ENCODE measurements around the gene FKBP10. TPM values are rescaled to one million over a fixed set of nuclear protein-coding genes. Genes with fewer than 3 reads are reported as not detected.

The FKBP10 gene
- total and polyA plus RNA-seq, 9 of the 15 experiments (the other 6 are each of a cell fraction or from before 2014, with no cell fraction given): 0.03 to 3.0 (median 1.4) TPM; not detected in 1

- Histone ChIP-seq H3K9me1 (ENCODE audit: control insufficient read depth, insufficient read depth, low read length) (peaks cover 7% of the 10 kb centered on the region), H3K79me2 (ENCODE audit: control insufficient read depth, insufficient read depth, low read length) (peaks cover 48% of the 10 kb centered on the region), H3K9me3 (replicated peaks; ENCODE audit: control insufficient read depth, insufficient read depth, low read depth, low read length) (no peaks in the 10 kb centered on the region), H3K4me1 (replicated peaks in 1 of 2; ENCODE audit: control insufficient read depth in 2 of 2, insufficient read depth in 2 of 2, low read length in 2 of 2) (peaks cover 31 to 45% of the 10 kb centered on the region in 2 experiments), H4K20me1 (replicated peaks; ENCODE audit: control insufficient read depth, insufficient read depth, low read length) (peaks cover 9% of the 10 kb centered on the region), H3K27ac (ENCODE audit: extremely low read depth, low read depth, low read length) (peak within 1 kb of the TSS; percentile 89), H3K9ac (ENCODE audit: insufficient read depth in 1 of 2, low read depth in 2 of 2, low read length in 2 of 2) (peak within 1 kb of the TSS; percentile 80 to 96), H3K27me3 (ENCODE audit: control insufficient read depth in 2 of 2, insufficient read depth in 2 of 2, low read length in 2 of 2) (no peaks in the 10 kb centered on the region), H3K4me2 (ENCODE audit: insufficient read depth, low read length) (peak within 1 kb of the TSS; percentile 97), H2AFZ (ENCODE audit: low read depth, low read length) (peak within 1 kb of the TSS; percentile 78), H3K4me3 (peak within 1 kb of the TSS; percentile 59), H3K36me3 (ENCODE audit: control insufficient read depth, insufficient read depth, low read length) (peaks cover 15% of the 10 kb centered on the region; the same call in 1 of the 3 replicates)
- ChIA-PET POLR2A (interaction anchor here (0.6 to 3.7 kb wide), 26 partner anchors 8 to 566 kb away, joined by 3 to 30 read pairs (median 4); partner anchors contain the start of genes ACLY, KLHL11, ODAD4 and P3H4), CTCF (ENCODE audit: low intra/inter-chr PET ratio) (interaction anchor here (0.7 kb wide), 1 partner anchor 15 kb away, joined by 4 read pairs; no protein-coding TSS in a partner anchor)
- in situ Hi-C loops (cut with MboI) (no loop called here), intact Hi-C loops (cut with micrococcal nuclease) (loop anchor here (2.0 kb wide), 1 partner anchor 78 kb away; the partner anchor contains the start of gene KLHL11)
- BruUV-seq (replicated peaks): no TSS peak
- WGBS (ENCODE audit: insufficient coverage, low coverage, missing lambda C conversion rate): 1% methylated on average over 64 of the region's 79 CpGs
- peak; percentile 100 for FAIRE-seq
- DNase-seq (ENCODE audit: extremely low read depth in 1 of 4, low spot score in 3 of 4): peak; percentile 98 to 99 (median 98)
- peak; percentile 93 for ATAC-seq
- TF ChIP-seq SIRT6 (IDR thresholded peaks at IDR 0.05; ENCODE audit: low read depth, low read length) (no peak), PCBP2 (IDR thresholded peaks at IDR 0.05; ENCODE audit: low read depth, low read length, poor library complexity, severe bottlenecking) (peak; percentile 40), TEAD1 (CRISPR knock-in tag; IDR thresholded peaks at IDR 0.05) (peak in 1 of 2 experiments; percentile 27; a peak in 1 of 4 replicates), ZBTB9 (CRISPR knock-in tag; IDR thresholded peaks at IDR 0.05) (no peak), C11orf30 (IDR thresholded peaks at IDR 0.05; ENCODE audit: low read depth) (no peak), PHF8 (IDR thresholded peaks at IDR 0.05; ENCODE audit: borderline replicate concordance, low read length) (peak; percentile 64; the same call in 1 of the 2 replicates), ETV1 (tag; conservative IDR thresholded peaks at IDR 0.05; ENCODE audit: low read depth) (no peak), MAZ (CRISPR knock-in tag; conservative IDR thresholded peaks at IDR 0.05 in 1 of 2, IDR thresholded peaks at IDR 0.05 in 1 of 2) (peak in 1 of 2 experiments; percentile 69; a peak in 2 of 4 replicates), XRCC5 (IDR thresholded peaks at IDR 0.05; ENCODE audit: low read depth, low read length) (0 out of 2 replicates have a peak, but pooled peaks have one; percentile 9), SUPT5H (IDR thresholded peaks at IDR 0.05) (peak; percentile 90), POLR2G (IDR thresholded peaks at IDR 0.05; ENCODE audit: low read depth, low read length) (peak; percentile 100), SIN3B (IDR thresholded peaks at IDR 0.05; ENCODE audit: low read depth) (peak; percentile 70; the same call in 1 of the 2 replicates), MITF (IDR thresholded peaks at IDR 0.05) (0 out of 2 replicates have a peak, but pooled peaks have one; percentile 37), RBM22 (IDR thresholded peaks at IDR 0.05; ENCODE audit: low read depth, low read length, poor library complexity, severe bottlenecking) (peak; percentile 66), RBM14 (IDR thresholded peaks at IDR 0.05; ENCODE audit: borderline replicate concordance, insufficient read depth, low read depth, low read length) (0 out of 2 replicates have a peak, but pooled peaks have one; percentile 44), RBM25 (IDR thresholded peaks at IDR 0.05; ENCODE audit: low read depth, low read length, severe bottlenecking) (peak; percentile 82), DMBX1 (CRISPR knock-in tag; IDR thresholded peaks at IDR 0.05; ENCODE audit: borderline replicate concordance) (0 out of 2 replicates have a peak, but pooled peaks have one; percentile 65)
These were observed 26.4 kb upstream of the FKBP10 start, which contains the start of gene JUP for GRCh38 chr17:41786227-41787020. JUP (minus strand) TSS chr17:41786711; CDS start chr17:41771854, 14,857 bp downstream.

Data from K562 (cell line).